Measurements from ENCODE around the gene KMT5B. TPM values are rescaled to one million over a fixed set of nuclear protein-coding genes. Genes with fewer than 3 reads are reported as not detected.

KMT5B gene
- 10 to 100 TPM; 25.7 to 28.0 TPM for total RNA-seq

DNA sequence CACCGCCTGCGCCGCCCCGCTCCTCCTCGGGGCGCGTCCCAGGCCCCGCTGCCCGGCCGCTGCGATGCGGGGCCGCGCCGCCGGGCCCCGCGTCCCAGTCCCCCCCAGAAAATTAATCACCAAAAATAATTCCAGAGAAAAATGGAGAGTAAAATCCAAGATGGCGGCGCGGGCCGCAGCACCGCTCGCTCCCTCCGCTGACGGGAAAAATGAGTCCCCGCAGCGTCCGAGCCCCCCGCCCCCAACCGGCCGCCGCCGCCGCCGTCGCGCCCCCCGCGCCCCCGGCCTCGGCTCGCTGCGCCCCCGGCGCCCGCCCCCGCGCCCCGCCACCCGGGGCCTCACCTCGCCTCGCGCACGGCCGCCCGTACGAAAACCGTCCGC lies at the start of gene KMT5B:
Gene KMT5B, minus strand, starts transcription at position 162 of the 381 bp plus-strand sequence. CDS start 23,220 bp downstream, outside the sequence.
- peaks cover 22% of the 10 kb centered on the region for H3K27me3 Mint-ChIP-seq
- peaks cover 36% of the 10 kb centered on the region for H3K4me1 Mint-ChIP-seq
- DNase-seq, result peak; percentile 55
- peaks cover 3% of the 10 kb centered on the region for H3K36me3 Mint-ChIP-seq (ENCODE audit: low read depth)
- H3K4me3 Mint-ChIP-seq, result peak within 1 kb of the TSS; percentile 88
- no peaks in the 10 kb centered on the region for H3K9me3 Mint-ChIP-seq
- peak within 1 kb of the TSS; percentile 83 for H3K27ac Mint-ChIP-seq
- ChIA-PET CTCF (no interaction called here), POLR2A (no interaction called here)

DNA sequence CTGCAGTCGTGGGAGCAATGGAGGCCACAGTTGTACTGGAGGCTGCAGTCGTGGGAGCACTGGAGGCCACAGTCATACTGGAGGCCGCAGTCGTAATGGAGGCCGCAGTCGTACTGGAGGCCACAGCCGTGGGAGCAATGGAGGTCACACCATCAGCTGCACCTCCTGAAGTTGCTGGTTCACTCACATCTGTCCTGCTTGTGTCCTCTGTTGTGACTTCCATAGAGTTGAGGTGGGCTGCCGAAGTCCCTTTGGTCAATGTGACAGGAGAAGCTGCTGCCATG lies 49.4 kb upstream of the KMT5B start:
- Mint-ChIP-seq H3K9me3 (no peaks in the 10 kb centered on the region), H3K36me3 (ENCODE audit: low read depth) (peaks cover 44% of the 10 kb centered on the region), H3K4me3 (no peak overlapping the region), H3K27ac (no peak overlapping the region), H3K27me3 (no peaks in the 10 kb centered on the region), H3K4me1 (peaks cover 5% of the 10 kb centered on the region)
- ChIA-PET POLR2A (no interaction called here), CTCF (no interaction called here)
- DNase-seq, result no peak

DNA sequence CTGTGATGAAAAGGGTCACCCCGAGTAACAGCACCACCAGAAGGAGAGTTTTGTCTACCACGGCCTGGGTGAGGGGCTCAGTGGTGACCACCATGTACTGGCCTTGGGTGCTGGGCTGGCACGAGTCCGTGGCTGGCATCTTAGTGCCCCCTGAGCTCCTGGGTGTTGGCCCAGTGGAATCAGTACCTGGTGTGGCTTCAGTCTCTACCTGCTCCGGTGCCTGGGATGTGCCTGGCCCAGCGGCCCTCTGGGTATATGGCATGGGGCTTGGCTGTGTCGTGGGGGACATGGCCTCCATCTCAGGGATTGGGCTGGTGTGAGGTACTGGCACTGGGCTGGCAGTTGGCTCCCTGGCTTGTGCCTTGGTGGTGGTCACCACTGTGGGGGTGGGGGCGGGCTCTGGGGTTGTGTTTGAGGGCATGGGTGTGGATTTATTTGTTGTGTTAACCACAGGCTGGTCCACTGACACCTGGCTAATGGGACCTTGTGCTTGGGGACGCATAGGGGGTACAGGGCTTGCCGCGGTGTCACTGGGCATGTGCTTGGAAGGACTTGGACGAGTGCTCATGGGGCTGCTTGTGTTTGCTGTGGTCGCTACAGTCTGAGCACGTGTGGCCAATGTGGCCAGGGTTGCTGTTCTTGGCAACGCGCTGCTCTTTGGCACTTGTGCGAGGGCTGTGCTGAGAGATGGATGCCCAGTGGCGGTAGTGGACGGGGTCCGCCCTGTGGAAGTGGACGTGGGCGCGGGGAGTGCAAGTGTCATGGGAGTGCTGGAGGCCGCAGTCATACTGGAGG lies 48.9 kb upstream of the KMT5B start:
- H3K27ac Mint-ChIP-seq, result no peak overlapping the region
- H3K4me3 Mint-ChIP-seq, result no peak overlapping the region

DNA sequence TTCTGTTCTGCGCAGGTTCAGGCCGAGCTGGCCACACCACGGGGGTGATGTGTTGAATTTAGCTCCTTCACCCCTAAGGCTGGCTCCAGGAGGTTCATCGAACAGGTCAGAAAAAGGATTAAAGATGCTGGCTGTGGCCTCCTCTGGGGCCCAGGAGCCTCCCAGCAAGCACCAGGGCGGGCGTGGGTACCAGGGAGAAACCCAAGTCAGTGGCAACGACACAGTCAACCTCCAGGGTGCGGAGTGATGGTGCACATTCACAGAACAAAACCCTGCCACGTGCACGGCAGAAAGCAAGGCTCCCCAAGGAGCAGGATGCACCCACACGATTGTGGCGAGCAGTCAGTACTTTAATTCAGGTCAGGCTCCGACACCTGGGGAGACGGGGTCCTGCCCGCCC lies 47.9 kb upstream of the KMT5B start:
- peaks cover 3% of the 10 kb centered on the region for H3K4me1 Mint-ChIP-seq
- no peaks in the 10 kb centered on the region for H3K9me3 Mint-ChIP-seq
- POLR2A ChIA-PET, result interaction anchor here (4.4 kb wide), 1 partner anchor 10 kb away, joined by 25 read pairs; the partner anchor contains the start of gene C11orf24
- peaks cover 32% of the 10 kb centered on the region for H3K36me3 Mint-ChIP-seq (ENCODE audit: low read depth)
- no peak overlapping the region for H3K27ac Mint-ChIP-seq
- CTCF ChIA-PET, result interaction anchor here (2.1 kb wide), 1 partner anchor 186 kb away, joined by 4 read pairs; no protein-coding TSS in a partner anchor
- H3K27me3 Mint-ChIP-seq, result no peaks in the 10 kb centered on the region
- DNase-seq, result no peak
- H3K4me3 Mint-ChIP-seq, result no peak overlapping the region

More for the DNA sequence above, 48.9 kb upstream of the KMT5B start:
- no peak for DNase-seq
- Mint-ChIP-seq H3K36me3 (ENCODE audit: low read depth) (peaks cover 39% of the 10 kb centered on the region), H3K4me1 (peaks cover 7% of the 10 kb centered on the region), H3K9me3 (no peaks in the 10 kb centered on the region), H3K27me3 (no peaks in the 10 kb centered on the region)
- POLR2A ChIA-PET, result no interaction called here
- CTCF ChIA-PET, result interaction anchor here (0.6 kb wide), 1 partner anchor 252 kb away, joined by 3 read pairs; no protein-coding TSS in a partner anchor

DNA sequence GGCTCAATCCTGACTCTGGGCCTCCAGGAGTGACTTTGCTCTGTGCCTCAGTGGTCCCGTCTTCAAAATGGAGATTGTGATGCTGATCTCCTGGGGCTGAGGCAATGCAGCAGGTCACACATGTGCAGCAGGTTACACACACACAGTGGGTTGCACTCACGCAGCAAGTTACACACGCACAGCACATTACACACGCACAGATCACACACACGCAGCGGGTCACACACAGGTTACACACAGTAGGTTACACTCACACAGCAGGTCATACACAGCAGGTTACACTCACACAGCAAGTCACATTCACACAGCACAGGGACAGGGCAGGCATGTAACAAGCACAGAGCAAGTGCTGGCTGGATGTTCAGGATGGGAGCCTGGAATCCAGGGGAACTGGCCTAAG lies 47.4 kb upstream of the KMT5B start:
- CTCF ChIA-PET, result interaction anchor here (1.3 to 5.5 kb wide), 4 partner anchors 10 to 186 kb away, joined by 4 to 117 read pairs (median 6); partner anchors contain the start of gene C11orf24

DNA sequence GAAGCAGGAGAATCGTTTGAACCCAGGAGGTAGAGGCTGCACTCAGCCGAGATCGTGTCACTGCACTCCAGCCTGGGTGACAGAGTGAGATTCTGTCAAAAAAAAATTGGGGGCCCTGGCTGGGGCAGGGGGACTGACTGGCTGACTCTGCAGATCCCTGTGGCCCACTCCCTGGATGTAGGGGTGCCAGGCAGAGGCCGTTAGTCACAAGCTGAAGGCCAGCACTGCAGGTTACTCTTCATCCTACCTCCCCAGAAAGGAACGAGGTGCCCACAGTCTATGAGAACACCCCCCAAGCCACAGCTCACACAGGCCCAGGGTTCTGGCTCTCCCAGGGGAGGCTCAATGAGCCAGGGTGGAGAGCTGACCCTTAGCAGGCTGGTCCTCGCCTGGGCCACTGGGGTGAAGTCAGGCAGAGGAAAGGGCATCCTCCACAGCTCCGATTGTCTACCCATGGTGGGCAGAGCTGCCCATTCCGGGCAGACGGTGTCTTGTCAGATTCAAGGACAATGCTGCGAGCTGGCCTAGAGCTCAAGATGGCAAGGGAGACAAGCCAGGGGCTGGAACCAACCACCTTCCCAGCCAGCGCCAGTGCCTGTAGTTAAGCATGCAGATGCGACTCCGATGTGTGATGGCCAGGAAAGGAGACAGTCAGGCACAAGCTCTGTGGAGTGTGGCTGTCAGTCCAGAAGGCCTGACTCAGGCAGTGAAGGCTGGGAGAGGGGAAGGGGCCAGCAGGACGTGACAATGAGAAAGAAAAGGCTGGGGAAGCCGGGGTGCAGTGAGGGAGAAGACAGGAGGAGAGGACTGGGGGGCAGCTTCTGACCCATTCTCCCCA lies 46.2 kb upstream of the KMT5B start:
- DNase-seq, result no peak
- Mint-ChIP-seq H3K36me3 (ENCODE audit: low read depth) (peaks cover 23% of the 10 kb centered on the region), H3K27me3 (no peaks in the 10 kb centered on the region), H3K4me1 (peaks cover 3% of the 10 kb centered on the region), H3K27ac (no peak overlapping the region), H3K4me3 (no peak overlapping the region), H3K9me3 (no peaks in the 10 kb centered on the region)
- ChIA-PET POLR2A (interaction anchor here (0.9 to 4.4 kb wide), 2 partner anchors 12 to 37 kb away, joined by 5 to 25 read pairs; partner anchors contain the start of gene C11orf24), CTCF (interaction anchor here (1.2 to 5.5 kb wide), 6 partner anchors 11 to 187 kb away, joined by 3 to 117 read pairs (median 6); partner anchors contain the start of gene C11orf24)

More for the DNA sequence above, 47.4 kb upstream of the KMT5B start:
- DNase-seq, result no peak
- Mint-ChIP-seq H3K9me3 (no peaks in the 10 kb centered on the region), H3K4me1 (peaks cover 3% of the 10 kb centered on the region), H3K4me3 (no peak overlapping the region), H3K27me3 (no peaks in the 10 kb centered on the region), H3K27ac (no peak overlapping the region), H3K36me3 (ENCODE audit: low read depth) (peaks cover 29% of the 10 kb centered on the region)
- POLR2A ChIA-PET, result interaction anchor here (4.4 kb wide), 1 partner anchor 11 kb away, joined by 25 read pairs; the partner anchor contains the start of gene C11orf24

DNA sequence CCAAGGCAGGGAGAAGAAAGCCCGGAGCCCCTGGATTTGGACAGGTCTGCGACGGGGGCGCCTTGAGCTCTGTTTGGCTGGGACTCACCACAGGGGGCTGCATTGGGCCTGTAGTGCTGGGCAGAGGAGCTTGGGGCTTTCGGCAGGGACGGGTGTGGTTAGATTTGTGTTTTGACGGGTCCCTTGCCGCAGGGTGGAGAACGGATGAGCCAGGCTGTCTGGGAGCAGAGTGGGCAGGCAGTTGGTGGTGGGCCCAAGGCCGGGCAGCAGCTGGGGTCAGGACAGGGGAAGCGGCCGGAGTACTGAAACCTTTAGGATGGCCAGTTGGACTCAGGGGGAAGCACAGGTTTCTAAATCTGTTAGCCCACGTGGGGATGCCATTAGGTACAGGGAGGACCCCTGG lies 45.3 kb upstream of the KMT5B start:
- no peak overlapping the region for H3K4me3 Mint-ChIP-seq
- POLR2A ChIA-PET, result interaction anchor here (1.1 to 4.4 kb wide), 2 partner anchors 13 to 34 kb away, joined by 4 to 25 read pairs; partner anchors contain the start of gene C11orf24
- no peak for DNase-seq
- peaks cover 5% of the 10 kb centered on the region for H3K4me1 Mint-ChIP-seq
- CTCF ChIA-PET, result interaction anchor here (1.2 to 5.5 kb wide), 8 partner anchors 11 to 188 kb away, joined by 3 to 117 read pairs (median 8); partner anchors contain the start of gene C11orf24
- no peaks in the 10 kb centered on the region for H3K9me3 Mint-ChIP-seq
- H3K27ac Mint-ChIP-seq, result no peak overlapping the region
- no peaks in the 10 kb centered on the region for H3K27me3 Mint-ChIP-seq
- peaks cover 16% of the 10 kb centered on the region for H3K36me3 Mint-ChIP-seq (ENCODE audit: low read depth)

DNA sequence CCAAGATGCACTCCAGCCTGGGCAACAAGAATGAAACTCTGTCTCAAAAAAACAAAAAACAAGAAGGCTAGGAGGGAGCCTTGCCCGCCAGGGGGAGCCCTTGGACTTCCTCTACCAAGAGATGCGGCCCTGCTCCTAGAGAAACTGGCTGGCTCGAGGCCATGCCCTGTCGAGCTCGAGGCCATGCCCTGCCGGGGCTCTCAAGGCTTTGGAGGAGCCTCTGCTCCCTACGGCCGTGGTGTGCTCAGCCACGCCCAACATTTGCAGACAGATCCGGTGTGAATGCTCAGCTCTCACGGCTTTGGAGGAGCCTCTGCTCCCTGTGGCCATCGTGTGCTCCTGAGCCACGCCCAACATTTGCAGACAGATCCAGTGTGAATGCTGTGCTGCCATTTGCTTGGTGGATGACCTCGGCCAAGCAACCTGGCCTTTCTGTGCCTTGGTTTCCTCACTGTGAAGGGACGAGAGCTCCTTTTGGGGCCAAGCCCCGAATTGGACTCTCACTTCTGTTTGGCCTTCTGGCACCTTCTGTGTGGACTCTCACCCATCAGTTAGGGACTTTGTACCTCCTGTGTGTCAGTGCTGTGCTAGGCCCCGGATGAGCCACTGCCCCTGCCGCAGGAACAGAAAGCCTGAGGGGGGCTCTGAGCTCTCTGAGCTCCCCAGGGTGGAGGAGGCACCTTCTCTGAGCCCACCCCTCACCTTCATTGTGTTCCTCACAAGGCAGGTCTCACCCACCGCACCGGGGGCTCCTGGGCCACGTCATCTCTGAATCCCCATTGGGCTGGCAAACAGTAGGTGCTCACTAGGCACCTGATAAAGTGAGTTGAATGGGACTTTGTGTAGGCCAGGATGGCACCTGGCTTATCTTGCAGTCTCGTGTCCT lies 44.6 kb upstream of the KMT5B start:
- Mint-ChIP-seq H3K4me1 (peaks cover 5% of the 10 kb centered on the region), H3K36me3 (ENCODE audit: low read depth) (peaks cover 10% of the 10 kb centered on the region), H3K27ac (no peak overlapping the region), H3K4me3 (no peak overlapping the region), H3K27me3 (no peaks in the 10 kb centered on the region), H3K9me3 (no peaks in the 10 kb centered on the region)
- ChIA-PET CTCF (interaction anchor here (0.7 to 5.5 kb wide), 14 partner anchors 10 to 189 kb away, joined by 3 to 117 read pairs (median 4); partner anchors contain the start of gene C11orf24), POLR2A (interaction anchor here (1.1 to 4.4 kb wide), 3 partner anchors 14 to 35 kb away, joined by 3 to 25 read pairs (median 4); partner anchors contain the start of gene C11orf24)
- peak; percentile 94 for DNase-seq

DNA sequence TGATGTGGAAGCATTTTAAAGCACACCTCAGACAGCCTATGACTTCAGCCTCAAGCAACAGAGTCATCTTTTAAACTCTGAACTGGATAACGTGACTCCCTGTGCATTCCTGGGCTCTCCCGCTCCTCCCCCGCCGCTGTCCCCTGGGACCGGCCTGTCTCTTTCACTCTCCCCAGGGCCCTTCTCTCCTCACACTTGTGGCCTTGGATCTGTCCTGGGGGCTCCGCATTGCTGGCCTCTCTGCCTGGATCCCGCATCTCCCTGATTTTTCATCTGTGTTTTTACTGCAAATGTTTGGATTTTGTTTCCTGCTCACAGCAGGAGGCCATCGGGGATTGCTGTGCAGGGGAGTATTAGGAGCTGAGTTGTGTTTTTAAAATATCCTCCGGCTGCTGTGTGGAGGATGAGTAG lies 43.2 kb upstream of the KMT5B start:
- Mint-ChIP-seq H3K4me1 (peaks cover 5% of the 10 kb centered on the region), H3K27ac (no peak overlapping the region)
- POLR2A ChIA-PET, result no interaction called here

DNA sequence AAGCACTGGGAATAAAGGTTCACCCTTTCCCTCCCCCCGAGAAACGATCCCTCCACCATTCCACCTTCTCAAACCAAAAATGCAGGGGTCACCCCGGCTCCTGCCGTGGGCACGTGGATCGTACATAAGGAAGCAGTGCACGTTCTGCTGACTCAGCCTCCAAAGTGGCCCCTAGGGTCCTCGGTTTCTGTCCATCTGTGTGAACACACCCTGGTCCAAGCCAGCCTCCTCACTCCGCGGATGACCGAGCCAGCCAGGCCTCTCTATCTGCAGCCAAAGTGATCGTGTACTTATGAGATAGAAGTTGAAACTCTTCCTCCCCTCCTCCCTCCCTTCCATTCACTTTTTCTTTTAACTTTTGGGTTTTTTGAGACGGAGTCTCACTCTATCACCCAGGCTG lies 42.4 kb upstream of the KMT5B start:
- DNase-seq, result no peak
- POLR2A ChIA-PET, result no interaction called here
- H3K4me1 Mint-ChIP-seq, result peaks cover 5% of the 10 kb centered on the region

More for the DNA sequence above, 43.2 kb upstream of the KMT5B start:
- DNase-seq, result no peak
- peaks cover under 1% of the 10 kb centered on the region for H3K36me3 Mint-ChIP-seq (ENCODE audit: low read depth)
- H3K9me3 Mint-ChIP-seq, result no peaks in the 10 kb centered on the region
- no peaks in the 10 kb centered on the region for H3K27me3 Mint-ChIP-seq
- no peak overlapping the region for H3K4me3 Mint-ChIP-seq
- CTCF ChIA-PET, result interaction anchor here (1.9 to 5.5 kb wide), 4 partner anchors 15 to 127 kb away, joined by 9 to 117 read pairs (median 27); partner anchors contain the start of gene C11orf24

DNA sequence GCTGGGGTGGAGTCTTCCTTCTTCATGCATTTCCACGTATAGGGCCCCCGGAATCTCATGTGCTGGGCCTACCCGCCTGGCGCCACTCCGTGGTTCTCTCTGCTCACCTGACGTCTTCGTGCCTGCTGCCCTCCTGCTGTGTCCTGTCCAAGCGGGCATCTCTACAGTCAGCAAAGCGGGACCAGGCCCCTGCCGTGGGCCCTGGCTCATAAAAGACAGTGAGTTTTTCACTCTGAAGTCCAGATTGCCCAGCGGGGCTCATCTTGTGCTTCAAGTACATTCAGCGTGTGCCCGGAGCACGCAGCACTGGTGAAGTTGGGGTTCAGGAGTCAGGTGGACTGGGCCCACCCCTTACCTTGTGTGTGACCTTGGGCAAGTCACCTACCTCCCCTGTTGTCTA lies 41.3 kb upstream of the KMT5B start:
- peaks cover 4% of the 10 kb centered on the region for H3K36me3 Mint-ChIP-seq (ENCODE audit: low read depth)
- H3K4me3 Mint-ChIP-seq, result no peak overlapping the region
- no peak overlapping the region for H3K27ac Mint-ChIP-seq
- H3K9me3 Mint-ChIP-seq, result peaks cover 7% of the 10 kb centered on the region
- no peak for DNase-seq
- peaks cover 5% of the 10 kb centered on the region for H3K4me1 Mint-ChIP-seq
- ChIA-PET CTCF (interaction anchor here (1.5 to 2.5 kb wide), 2 partner anchors 42 to 45 kb away, joined by 4 to 16 read pairs; no protein-coding TSS in a partner anchor), POLR2A (interaction anchor here (2.3 kb wide), 1 partner anchor 17 kb away, joined by 8 read pairs; the partner anchor contains the start of gene C11orf24)
- H3K27me3 Mint-ChIP-seq, result peaks cover 2% of the 10 kb centered on the region

More for the DNA sequence above, 42.4 kb upstream of the KMT5B start:
- Mint-ChIP-seq H3K27ac (no peak overlapping the region), H3K36me3 (ENCODE audit: low read depth) (no peaks in the 10 kb centered on the region), H3K27me3 (no peaks in the 10 kb centered on the region), H3K9me3 (no peaks in the 10 kb centered on the region), H3K4me3 (no peak overlapping the region)
- CTCF ChIA-PET, result interaction anchor here (5.5 kb wide), 1 partner anchor 42 kb away, joined by 117 read pairs; no protein-coding TSS in a partner anchor

DNA sequence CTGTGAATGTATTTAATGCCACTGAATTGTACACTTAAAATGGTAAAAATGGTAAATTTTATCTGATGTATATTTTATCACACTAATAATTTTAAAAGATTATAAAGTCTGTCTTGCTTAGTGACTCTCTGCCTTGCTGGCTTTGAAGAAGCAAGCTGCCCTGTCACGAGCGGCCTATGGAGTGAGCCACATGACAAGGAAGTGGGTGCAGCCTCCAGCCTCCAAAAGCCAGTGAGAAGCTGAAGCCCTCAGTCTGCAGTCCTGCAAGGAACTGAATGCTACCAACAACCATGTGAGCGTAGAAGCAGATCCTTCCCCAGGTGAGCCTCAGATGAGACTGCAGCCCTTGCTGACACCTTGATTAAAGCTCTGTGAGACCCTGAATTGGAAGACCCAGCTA lies 38.7 kb upstream of the KMT5B start:
- H3K36me3 Mint-ChIP-seq (ENCODE audit: low read depth), result peaks cover 6% of the 10 kb centered on the region
- H3K27ac Mint-ChIP-seq, result no peak overlapping the region
- CTCF ChIA-PET, result interaction anchor here (0.9 to 2.5 kb wide), 5 partner anchors 18 to 46 kb away, joined by 3 to 16 read pairs (median 4); partner anchors contain the start of gene C11orf24
- H3K9me3 Mint-ChIP-seq, result peaks cover 11% of the 10 kb centered on the region
- peaks cover 2% of the 10 kb centered on the region for H3K4me1 Mint-ChIP-seq
- no peak for DNase-seq
- no peak overlapping the region for H3K4me3 Mint-ChIP-seq
- POLR2A ChIA-PET, result interaction anchor here (0.9 kb wide), 1 partner anchor 38 kb away, joined by 3 read pairs; no protein-coding TSS in a partner anchor
- peaks cover 2% of the 10 kb centered on the region for H3K27me3 Mint-ChIP-seq
